Heart left ventricle (tissue), 16 donors: ENCODE data around the gene NPHP4. TPM values are rescaled to one million over a fixed set of nuclear protein-coding genes. Genes with fewer than 3 reads are reported as not detected.
A peak's percentile ranks its signal among the peaks of the same experiment; 100 is the strongest.

Source experiments
- ATAC-seq, 4 donors: fragments of 200-7000 bp; cut with Tn5 transposase; one replicate each; pipeline ENCODE4 v1.9.1; 2020 to 2022; ENCODE audit warnings: moderate library complexity in 4 of 4, mild to moderate bottlenecking in 3 of 4, moderate number of reproducible peaks in 1 of 4
- DNase-seq, 5 donors: peaks; one replicate each; pipeline ENCODE4 v3.0.0-alpha.2; 2020
- H3K27ac ChIP-seq, 12 donors: fragments of 200-600 bp; sonication (generic) in 4 of 12; one replicate each; pipeline versions ENCODE4 v1.5.0 to v1.8.0; 2016 to 2022; ENCODE audit warnings: mild to moderate bottlenecking in 2 of 12
- H3K27me3 ChIP-seq, 9 donors: fragments of 200-600 bp; sonication (generic) in 2 of 9; one replicate each; pipeline versions ENCODE4 v1.5.1 to v1.8.0; 2016 to 2022; ENCODE audit warnings: mild to moderate bottlenecking in 3 of 9
- H3K36me3 ChIP-seq, 9 donors: fragments of 200-600 bp; sonication (generic) in 2 of 9; one replicate each; pipeline versions ENCODE4 v1.5.0 to v1.8.0; 2018 to 2022; ENCODE audit warnings: mild to moderate bottlenecking in 2 of 9
- H3K4me1 ChIP-seq, 12 donors: fragments of 200-600 bp; sonication (generic) in 4 of 12; one replicate each; pipeline versions ENCODE4 v1.5.0 to v1.8.0; 2016 to 2022; ENCODE audit warnings: mild to moderate bottlenecking in 3 of 12
- H3K4me3 ChIP-seq, 12 donors: fragments of 200-600 bp; sonication (generic) in 4 of 12; one replicate each; pipeline versions ENCODE4 v1.5.0 to v1.8.0; 2017 to 2022; ENCODE audit warnings: mild to moderate bottlenecking in 9 of 12, moderate library complexity in 4 of 12
- H3K9me3 ChIP-seq, 12 donors: fragments of 200-600 bp; sonication (generic) in 4 of 12; one replicate each; pipeline versions ENCODE4 v1.5.0 to v1.8.0; 2016 to 2022; ENCODE audit warnings: mild to moderate bottlenecking in 1 of 12
- CTCF ChIP-seq, 12 donors: fragments of 200-600 bp; sonication (generic) in 4 of 12; IDR thresholded peaks; one replicate each; pipeline versions ENCODE4 v1.5.0 to v1.8.0; 2018 to 2022; ENCODE audit warnings: antibody characterized with exemption in 12 of 12, mild to moderate bottlenecking in 5 of 12
- POLR2A ChIP-seq, 2 donors: fragments of 450-650 bp; IDR thresholded peaks; one replicate each; pipeline ENCODE4 v1.6.1; 2017; ENCODE audit warnings: antibody characterized with exemption in 2 of 2, mild to moderate bottlenecking in 2 of 2, moderate library complexity in 2 of 2
- WGBS, 4 donors: extraction: QIAGEN DNeasy Blood & Tissue Kit in 2 of 4; methylation state at CpG; one replicate each; pipeline versions ENCODE4 v1.1.5 to v1.1.7; 2013 to 2018; 5-methylcytosine and 5-hydroxymethylcytosine counted together
- intact Hi-C, 10 donors: fragments of 100-400 bp; cut with DNase I; formaldehyde crosslinking; loops; one replicate each; pipeline versions ENCODE4 v1.11.1 to v1.14.2; 2022
- long read RNA-seq, 3 donors: library from polyadenylated mRNA; unstranded; transcript quantifications; one replicate each; pipeline ENCODE4 v2.0.0, GENCODE V29; 2020 to 2021
- polyA plus RNA-seq, 2 donors: library from polyadenylated mRNA; stranded (reverse); fragments of 200-250 nt; gene quantifications; one replicate each; pipeline ENCODE4 v1.2.3, GENCODE V29; 2013
- total RNA-seq, 9 donors: library from RNA; depleted of rRNA in 2 of 9; stranded (reverse); fragments of >200 nt in 2 of 9; fragmentation: NEBNext Ultra II Directional in 3 of 9; extraction: Animal tissue kit (Norgen Biotek cat#: 25700) in 3 of 9; gene quantifications; one replicate each; pipeline versions ENCODE4 v1.1.0 to v1.2.4, GENCODE V29; 2016 to 2023
- donor health status: ischemic (EF 13 %, LVEDD 7.1; RV severe dilation, severe dysfunction).
- donor health status: healthy with polysubstance abuse.
- donor health status: DM: no; HTN: yes; CAD: no.
- donor health status: DM: no; HTN: no; CAD: no.
- donor health status: ischemic (EF 25% LVEDD 6.9; RV normal size, moderate dysfunction).
- donor health status: ischemic (EF 25% LVEDD 5.7; RV mildly dilated, moderate dysfunction).
- donor health status: healthy.
- donor health status: DM: yes; HTN: yes; CAD: no.
- donor health status: ischemic (EF 35%, LVEDD 5.7; RV mildly dilated, moderate dysfunction).
- donor health status: nonischemic (EF 11% LVEDD 7.7; RV severe dilation, severe dysfunction).
- donor health status: DM: yes; HTN: yes; CAD: no.
- donor health status: PGD.
- donor health status: ischemic (EF 29% LVEDD 5.4; RV normal size, mild dysfunction).
- donor health status: nonischemic (EF 23%, LVEDD 6.1; RV moderate dilation, normal function).

NPHP4 gene
- total RNA-seq (1 to 10 TPM; 2.5 to 6.3 (median 3.6) TPM), polyA plus RNA-seq (1 to 10 TPM; 2.1 to 3.1 TPM)
- long read RNA-seq, donor 1, partial matches to known transcripts, result 2 of 5 reads
- long read RNA-seq, donor 1, other reads (novel, unspliced or antisense), result 3 of 5 reads
- long read RNA-seq, donor 2, full-length matches to known transcripts, result 1 of 10 reads
- long read RNA-seq, donor 2, partial matches to known transcripts, result 2 of 10 reads
- long read RNA-seq, donor 2, other reads (novel, unspliced or antisense), result 7 of 10 reads
- long read RNA-seq, donor 3, partial matches to known transcripts, result 1 of 10 reads
- long read RNA-seq, donor 3, other reads (novel, unspliced or antisense), result 9 of 10 reads

DNA sequence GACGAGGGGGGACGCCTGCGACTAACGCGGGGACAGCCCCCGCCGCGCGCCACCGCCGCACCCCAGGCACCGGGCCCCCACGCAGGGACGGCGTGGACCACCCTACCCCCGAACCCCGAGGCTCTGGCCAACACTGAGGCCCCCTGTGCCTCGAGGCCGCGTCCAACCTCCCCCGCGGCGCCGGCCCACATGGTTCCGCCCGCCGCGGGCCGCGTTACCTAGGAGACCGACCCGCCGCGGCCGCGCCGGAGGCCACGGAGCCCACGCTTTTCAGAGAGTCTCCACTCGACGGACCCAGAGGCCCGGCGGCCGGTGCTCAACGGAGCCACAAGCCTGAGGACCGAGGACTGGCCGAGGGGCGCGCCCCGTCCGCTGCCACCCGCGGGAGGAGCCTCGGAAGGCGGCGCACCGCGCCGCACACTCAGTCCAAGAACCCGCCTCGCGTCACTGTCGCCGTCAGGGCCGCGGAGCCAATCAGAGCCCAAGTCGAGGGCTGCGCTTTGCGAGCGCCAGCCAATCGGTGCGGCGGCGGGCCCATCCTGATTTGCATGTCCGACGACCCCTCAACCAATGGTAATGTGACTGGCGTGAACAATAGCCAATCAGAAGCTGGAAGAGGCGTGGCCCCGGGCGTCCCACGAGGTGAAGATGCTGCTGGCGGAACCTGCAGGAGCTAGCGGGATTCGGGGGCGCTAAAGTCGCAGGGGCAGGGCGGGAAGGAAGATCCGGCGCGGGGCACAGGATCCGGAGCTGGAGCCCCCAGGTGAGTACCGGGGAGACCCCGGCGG lies at the start of gene NPHP4:
NPHP4 (minus strand) TSS at position 400 of the 788 bp plus-strand sequence. CDS start 6,136 bp downstream, outside the sequence.
- Histone ChIP-seq H3K9me3 (no peaks in the 10 kb centered on the region), H3K4me3 (peak within 1 kb of the TSS; percentile 54 to 95 (median 82)), H3K4me1 (peaks cover 4 to 37% (median 17%) of the 10 kb centered on the region in 12 donors), H3K27ac (peak within 1 kb of the TSS; percentile 81 to 96 (median 88)), H3K27me3 (no peaks in the 10 kb centered on the region), H3K36me3 (peaks cover 0 to 7% (median 0%) of the 10 kb centered on the region in 9 donors)
- peak in 1 of 2 donors; percentile 54 for TF ChIP-seq POLR2A (IDR thresholded peaks at IDR 0.05)
- TF ChIP-seq CTCF (IDR thresholded peaks at IDR 0.05), result peak in 3 of 12 donors; percentile 27 to 34 (median 27)
- intact Hi-C loops, result no loop called here
- 0 to 1% (median 0%) methylated on average over 39 to 94 of the region's 94 CpGs for WGBS, 4 donors
- peak; percentile 96 to 99 (median 96) for ATAC-seq
- peak; percentile 99 to 100 (median 100) for DNase-seq

DNA sequence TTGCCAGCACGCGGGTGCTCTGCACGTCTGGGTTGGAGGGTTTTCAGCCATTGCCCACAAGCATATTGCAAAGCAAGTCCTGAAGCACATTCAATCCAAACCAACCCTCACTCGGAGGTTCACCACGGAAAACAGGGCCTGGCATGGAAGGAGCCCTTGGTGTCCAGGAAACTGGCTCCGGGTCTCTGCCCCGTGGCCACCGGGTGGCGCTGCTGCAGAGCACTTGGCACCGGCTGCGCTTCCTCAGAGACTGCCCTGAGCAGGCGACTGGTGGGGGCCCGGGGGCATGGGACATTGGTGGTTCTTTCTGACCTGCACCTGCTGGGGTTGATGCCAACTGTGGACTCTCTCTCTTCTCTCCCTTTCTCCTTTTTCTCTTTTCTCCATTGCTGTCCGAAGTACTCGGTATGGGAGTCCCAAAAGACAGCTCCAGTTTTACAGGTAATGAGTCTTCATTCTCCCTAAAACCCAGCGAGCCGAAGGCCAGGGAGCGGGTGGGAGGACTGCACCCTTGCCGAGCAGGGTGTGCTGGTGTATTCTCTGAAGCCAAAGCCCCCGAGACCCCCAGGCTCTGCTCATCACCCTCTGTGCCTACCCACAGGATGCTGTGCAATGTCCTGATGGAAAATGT lies 49.3 kb upstream of the NPHP4 start:
- H3K27ac ChIP-seq, result no peak overlapping the region
- H3K4me1 ChIP-seq, result peaks cover 0 to 6% (median 0%) of the 10 kb centered on the region in 12 donors
- TF ChIP-seq CTCF (IDR thresholded peaks at IDR 0.05), result peak in 10 of 12 donors; percentile 27 to 54 (median 49)
- no peak for TF ChIP-seq POLR2A (IDR thresholded peaks at IDR 0.05)
- no peak overlapping the region for H3K4me3 ChIP-seq
- WGBS, 4 donors, result 54 to 66% (median 59%) methylated on average over 18 to 20 of the region's 20 CpGs
- H3K9me3 ChIP-seq, result no peaks in the 10 kb centered on the region
- peaks cover 0 to 46% (median 0%) of the 10 kb centered on the region in 9 donors for H3K36me3 ChIP-seq
- ATAC-seq (peak in 2 of 4 donors; percentile 44 to 50), DNase-seq (no peak)
- intact Hi-C loops, result loop anchor here in 3 of 10 donors (5.0 to 10.0 kb wide), 4 partner anchors 133 to 303 kb away; partner anchors contain the start of gene HES3 (in 1 of the 3)
- H3K27me3 ChIP-seq, result no peaks in the 10 kb centered on the region

DNA sequence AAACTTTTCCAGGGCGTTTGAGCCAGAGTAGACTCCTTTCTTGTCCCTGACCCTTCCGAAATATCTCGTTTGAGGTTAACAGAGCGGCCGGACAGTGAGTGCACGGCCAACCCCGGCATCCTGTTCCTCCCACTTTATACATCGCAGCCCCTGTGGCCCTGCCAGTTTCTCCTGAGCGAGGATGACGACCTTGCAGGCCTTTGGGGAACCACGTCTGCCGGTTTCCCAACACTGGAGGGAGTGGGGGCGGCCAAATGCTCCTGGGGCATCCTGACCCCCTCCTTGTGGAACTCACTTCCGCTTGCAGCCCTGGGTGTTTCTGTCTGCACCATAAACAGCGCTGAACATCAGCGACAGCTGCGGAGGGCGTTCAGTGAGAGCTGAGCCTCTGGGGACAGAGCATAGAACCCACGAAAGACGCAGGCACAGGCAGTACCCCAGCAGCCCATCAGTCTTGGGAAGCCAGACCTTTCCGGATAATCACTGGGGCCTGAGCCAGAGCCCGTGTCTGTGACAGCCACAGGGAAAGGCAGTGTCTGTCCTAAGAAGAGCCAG lies 48.7 kb upstream of the NPHP4 start:
- no peak overlapping the region for H3K4me3 ChIP-seq
- DNase-seq (no peak), ATAC-seq (peak in 1 of 4 donors; percentile 9)
- peaks cover 0 to 46% (median 0%) of the 10 kb centered on the region in 9 donors for H3K36me3 ChIP-seq
- H3K4me1 ChIP-seq, result peaks cover 0 to 6% (median 0%) of the 10 kb centered on the region in 12 donors
- H3K27me3 ChIP-seq, result no peaks in the 10 kb centered on the region
- H3K9me3 ChIP-seq, result no peaks in the 10 kb centered on the region
- 83 to 93% (median 90%) methylated on average over 22 of the region's 22 CpGs for WGBS, 4 donors
- H3K27ac ChIP-seq, result no peak overlapping the region
- TF ChIP-seq CTCF (IDR thresholded peaks at IDR 0.05), result no peak
- no peak for TF ChIP-seq POLR2A (IDR thresholded peaks at IDR 0.05)
- intact Hi-C loops, result loop anchor here in 3 of 10 donors (5.0 to 10.0 kb wide), 4 partner anchors 134 to 304 kb away; partner anchors contain the start of gene HES3 (in 1 of the 3)
